NCI-H2107 treated with DMSO at 0.1 percent for 48 hours (cell line): Measurements from ENCODE around the gene NLRP6.
"Not testable (repeated sequence)": the region's sequence is repeated elsewhere in the genome, so short reads cannot be mapped to it uniquely, and the experiment has no call there.

Experiments used
- DNase-seq: peaks from one replicate; lab custom pipeline; 2025; ENCODE audit not compliant: unreplicated experiment; lab: John Stamatoyannopoulos, UW

The NLRP6 gene

DNA sequence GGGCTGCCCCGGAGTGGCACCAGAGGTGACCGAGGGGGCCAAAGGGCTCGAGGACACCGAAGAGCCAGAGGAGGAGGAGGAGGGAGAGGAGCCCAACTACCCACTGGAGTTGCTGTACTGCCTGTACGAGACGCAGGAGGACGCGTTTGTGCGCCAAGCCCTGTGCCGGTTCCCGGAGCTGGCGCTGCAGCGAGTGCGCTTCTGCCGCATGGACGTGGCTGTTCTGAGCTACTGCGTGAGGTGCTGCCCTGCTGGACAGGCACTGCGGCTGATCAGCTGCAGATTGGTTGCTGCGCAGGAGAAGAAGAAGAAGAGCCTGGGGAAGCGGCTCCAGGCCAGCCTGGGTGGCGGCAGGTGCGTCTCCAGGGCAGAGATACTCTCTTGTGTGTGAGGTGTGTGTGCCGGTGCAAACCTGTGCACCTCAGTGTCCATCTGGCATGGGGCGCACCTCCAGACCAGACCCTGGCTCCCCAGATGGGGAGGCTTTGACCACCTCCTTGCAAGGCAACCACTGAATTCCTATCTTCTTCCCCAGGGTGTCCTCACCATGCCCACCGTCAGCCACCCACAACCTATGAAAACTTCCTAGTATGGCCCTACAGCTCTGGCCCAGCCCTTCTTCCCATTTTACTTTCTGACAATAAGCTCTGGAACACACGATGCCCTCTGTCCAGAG lies 3.4 kb downstream of the NLRP6 start:
- no peak for DNase-seq

DNA sequence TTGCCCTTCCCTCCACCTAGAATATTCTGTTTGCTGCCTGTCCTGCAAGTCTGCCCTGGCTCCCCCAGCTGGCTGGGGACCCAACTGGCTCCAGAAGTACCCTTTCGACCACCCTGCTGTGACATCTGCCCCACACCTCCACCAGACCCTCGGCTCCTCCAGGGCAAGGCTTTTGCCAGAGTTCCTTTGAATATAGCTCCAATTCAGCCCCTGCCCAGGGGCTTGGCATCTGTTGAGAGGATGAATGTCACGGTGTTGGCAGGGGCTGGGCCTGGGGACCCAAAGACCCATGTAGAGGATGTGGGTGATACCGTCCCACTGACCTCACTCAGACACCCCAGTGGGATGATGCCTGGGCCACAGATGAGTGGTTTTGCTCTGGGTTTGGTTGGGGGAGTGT lies 4.0 kb downstream of the NLRP6 start:
- no peak for DNase-seq

DNA sequence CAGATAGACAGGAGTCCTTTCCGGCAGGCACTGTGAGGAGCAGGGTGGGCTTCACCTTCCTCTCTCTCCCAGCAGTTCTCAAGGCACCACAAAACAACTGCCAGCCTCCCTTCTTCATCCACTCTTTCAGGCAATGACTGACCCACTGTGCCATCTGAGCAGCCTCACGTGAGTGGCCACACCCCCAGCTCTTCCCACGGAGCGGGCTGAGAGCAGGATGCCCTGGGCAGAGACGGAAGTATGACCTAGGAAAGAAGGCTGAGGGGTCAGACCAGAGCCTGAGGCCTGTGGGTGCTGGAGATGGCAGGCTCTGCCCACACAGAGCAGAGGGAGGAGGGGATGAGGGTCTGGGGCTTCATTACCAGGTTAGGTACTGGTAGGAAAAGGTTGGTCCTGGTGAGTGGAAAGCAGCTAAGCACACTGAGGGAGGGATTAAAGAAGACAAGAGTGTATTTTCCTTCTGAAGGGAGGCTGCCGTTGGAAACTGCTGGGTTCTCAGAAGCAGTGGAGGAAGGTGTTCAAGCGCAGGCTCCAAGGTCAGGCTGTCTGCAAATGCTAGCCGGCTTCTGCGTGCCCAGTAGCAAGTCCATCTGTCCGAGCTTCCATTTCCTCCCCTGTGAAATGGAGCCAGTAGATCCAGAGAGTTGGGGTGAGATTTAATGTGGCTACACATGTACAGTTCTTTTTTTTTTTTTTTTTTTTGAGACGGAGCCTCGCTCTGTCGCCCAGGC lies 4.6 kb downstream of the NLRP6 start:
- DNase-seq, result no peak

DNA sequence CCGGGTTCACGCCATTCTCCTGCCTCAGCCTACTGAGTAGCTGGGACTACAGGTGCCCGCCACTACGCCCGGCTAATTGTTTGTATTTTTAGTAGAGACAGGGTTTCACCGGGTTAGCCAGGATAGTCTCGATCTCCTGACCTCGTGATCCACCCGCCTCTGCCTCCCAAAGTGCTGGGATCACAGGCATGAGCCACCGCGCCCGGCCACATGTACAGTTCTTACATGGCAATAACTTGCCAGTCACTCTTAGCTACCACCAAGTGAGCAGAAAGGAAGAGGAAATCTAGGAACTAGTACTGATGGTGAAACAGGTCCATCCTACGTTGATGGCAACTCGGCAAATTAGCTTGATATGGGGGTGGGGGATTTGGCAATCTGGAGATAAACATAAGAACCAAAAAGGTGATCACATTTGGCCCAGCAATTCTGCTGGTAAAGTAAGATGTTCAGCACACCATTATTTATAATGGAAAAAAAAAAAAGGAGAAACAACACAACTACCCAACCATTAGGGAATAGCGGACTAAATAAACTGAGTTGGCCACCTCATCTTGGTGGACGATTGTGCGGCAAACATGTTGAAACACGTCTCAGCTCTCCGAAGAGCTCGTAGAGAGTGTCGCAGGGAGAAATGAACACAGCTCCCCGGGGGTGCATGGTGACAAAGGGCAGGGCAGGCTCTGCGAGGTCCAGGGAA lies 5.3 kb downstream of the NLRP6 start:
- no peak for DNase-seq

DNA sequence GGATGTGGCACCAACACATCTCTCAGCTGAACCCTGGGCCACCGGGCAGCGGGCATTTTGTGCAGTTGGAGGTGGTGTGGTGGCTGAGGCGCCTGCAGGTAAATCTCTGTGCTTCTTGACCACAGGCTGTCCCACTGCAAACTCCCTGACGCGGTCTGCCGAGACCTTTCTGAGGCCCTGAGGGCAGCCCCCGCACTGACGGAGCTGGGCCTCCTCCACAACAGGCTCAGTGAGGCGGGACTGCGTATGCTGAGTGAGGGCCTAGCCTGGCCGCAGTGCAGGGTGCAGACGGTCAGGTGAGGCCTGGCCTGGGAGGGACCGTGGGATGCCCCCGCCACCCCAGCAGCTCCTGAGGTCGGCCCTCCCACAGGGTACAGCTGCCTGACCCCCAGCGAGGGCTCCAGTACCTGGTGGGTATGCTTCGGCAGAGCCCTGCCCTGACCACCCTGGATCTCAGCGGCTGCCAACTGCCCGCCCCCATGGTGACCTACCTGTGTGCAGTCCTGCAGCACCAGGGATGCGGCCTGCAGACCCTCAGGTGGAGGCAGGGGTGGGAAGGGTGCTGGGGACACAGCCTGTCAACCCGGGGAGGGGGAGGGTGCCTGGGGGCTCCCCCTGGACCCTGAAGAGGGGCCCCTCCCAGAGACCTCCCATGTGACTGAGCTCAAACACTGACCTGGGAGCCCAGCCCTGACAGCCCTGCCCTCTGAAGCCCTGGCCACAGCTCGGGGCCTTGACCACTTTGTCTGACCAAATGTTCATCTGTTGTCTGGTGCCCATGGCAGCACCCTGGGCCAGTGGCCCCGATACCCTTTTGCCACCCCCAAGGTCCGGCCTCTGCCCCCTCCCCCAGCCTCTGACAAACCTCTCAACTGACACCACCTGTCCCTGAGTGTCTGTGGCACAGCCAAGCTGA lies 6.2 kb downstream of the NLRP6 start:
- no peak for DNase-seq

DNA sequence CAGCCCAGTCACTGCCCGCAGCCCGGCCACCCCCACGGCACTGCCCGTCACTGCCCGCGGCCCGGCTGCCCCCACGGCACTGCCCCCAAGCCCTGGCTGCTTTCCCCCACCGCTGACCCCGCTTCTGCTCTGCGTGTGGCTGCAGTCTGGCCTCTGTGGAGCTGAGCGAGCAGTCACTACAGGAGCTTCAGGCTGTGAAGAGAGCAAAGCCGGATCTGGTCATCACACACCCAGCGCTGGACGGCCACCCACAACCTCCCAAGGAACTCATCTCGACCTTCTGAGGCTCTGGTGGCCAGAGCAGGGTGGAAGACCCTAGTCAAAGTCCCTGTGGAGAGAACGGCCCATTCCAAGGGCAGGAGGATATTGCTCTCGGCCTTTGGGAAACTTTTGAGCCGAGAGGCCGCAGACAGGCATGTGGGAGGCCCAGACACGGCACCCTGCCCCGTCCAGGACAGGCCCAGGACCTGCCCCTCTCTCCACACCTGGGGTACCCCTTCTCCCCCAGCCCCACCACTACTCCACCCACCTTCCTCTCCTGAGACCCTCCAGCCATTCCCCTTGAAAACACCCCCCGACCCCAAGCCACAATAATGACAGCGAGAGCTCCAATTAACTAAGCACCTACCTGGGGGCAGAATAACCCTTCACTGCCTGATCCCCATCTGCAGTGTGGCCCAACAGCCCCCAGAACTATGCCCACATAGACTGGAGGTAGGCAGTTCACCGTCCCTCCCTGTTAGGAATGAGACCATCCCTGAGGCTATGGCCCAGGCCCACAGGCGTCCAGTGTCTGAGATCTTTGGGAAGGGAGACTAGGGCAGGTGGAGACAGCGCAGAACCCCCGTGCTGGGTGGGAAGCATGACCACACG lies 7.0 kb downstream of the NLRP6 start:
- no peak for DNase-seq

DNA sequence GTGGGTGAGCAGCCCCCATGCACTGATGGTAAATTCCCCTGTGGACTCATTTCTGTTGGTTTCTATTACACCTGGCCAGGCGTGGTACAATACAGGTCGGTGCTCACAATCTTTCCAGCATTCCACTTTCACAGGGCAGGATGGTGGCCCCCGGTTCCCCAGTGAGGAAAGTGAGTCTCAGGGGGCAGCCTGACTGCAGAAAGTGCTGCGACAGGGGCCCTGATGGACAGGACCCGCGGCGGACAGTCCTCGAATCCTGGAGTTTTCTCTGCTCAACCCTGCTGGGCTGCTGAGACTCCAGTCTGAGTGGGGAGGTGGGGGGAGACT lies 7.7 kb downstream of the NLRP6 start:
- DNase-seq, result no peak

DNA sequence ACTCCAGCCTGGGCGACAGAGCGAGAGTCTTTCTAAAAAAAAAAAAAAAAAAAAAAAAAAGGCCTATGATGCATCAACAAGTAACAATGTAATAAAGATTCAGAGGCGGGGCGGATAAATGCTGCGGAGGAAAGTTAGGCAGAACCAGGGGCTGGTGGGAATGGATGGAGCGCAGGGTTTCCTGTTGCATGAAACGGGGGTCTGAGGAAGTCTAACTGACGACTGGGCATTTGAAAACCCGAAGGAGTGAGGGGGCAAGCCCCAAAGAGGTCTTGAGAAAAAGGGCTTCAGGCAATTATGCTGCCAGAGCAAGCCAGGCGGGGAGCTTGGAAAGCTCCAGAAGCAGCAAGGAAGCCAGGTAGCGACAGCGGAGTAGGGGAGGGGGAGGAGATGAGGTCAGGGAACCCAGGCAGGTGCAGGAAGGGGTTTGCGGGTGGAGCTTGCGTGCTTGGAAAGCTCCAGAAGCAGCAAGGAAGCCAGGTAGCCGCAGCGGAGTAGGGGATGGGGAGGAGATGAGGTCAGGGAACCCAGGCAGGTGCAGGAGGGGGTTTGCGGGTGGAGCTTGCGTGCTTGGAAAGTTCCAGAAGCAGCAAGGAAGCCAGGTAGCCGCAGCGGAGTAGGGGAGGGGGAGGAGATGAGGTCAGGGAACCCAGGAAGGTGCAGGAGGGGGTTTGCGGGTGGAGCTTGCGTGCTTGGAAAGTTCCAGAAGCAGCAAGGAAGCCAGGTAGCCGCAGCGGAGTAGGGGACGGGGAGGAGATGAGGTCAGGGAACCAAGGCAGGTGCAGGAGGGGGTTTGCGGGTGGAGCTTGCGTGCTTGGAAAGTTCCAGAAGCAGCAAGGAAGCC lies 9.0 kb downstream of the NLRP6 start:
- DNase-seq, result not testable (repeated sequence)

DNA sequence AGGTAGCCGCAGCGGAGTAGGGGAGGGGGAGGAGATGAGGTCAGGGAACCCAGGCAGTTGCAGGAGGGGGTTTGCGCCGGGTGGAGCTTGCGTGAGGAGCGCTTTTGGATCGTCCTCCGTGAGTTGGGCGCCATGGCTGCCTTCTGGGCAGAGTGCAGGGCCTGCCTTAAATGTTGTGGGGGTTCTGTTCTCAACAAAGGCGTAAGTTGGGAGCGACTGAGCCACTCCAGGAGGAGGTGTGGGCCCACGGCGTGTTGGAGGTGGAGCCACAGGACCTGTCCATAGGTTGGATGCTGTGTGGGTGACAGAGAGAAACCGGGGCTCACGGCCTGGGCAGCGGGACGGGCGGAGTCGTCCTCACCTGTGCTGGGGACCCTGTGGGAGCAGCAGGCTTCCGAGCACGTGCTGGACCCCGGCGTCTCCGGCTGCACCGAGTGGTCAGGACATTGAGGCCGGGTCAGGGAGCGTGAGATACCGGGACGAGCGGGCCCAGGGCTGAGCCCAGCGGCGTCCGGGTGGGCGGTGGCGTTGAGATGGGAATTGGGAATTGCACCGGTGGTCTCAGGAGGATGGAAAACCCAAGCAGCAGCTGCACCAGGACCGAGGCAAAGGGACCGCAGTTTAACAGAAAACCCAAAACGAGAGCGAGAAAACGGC lies 9.7 kb downstream of the NLRP6 start:
- no peak for DNase-seq

DNA sequence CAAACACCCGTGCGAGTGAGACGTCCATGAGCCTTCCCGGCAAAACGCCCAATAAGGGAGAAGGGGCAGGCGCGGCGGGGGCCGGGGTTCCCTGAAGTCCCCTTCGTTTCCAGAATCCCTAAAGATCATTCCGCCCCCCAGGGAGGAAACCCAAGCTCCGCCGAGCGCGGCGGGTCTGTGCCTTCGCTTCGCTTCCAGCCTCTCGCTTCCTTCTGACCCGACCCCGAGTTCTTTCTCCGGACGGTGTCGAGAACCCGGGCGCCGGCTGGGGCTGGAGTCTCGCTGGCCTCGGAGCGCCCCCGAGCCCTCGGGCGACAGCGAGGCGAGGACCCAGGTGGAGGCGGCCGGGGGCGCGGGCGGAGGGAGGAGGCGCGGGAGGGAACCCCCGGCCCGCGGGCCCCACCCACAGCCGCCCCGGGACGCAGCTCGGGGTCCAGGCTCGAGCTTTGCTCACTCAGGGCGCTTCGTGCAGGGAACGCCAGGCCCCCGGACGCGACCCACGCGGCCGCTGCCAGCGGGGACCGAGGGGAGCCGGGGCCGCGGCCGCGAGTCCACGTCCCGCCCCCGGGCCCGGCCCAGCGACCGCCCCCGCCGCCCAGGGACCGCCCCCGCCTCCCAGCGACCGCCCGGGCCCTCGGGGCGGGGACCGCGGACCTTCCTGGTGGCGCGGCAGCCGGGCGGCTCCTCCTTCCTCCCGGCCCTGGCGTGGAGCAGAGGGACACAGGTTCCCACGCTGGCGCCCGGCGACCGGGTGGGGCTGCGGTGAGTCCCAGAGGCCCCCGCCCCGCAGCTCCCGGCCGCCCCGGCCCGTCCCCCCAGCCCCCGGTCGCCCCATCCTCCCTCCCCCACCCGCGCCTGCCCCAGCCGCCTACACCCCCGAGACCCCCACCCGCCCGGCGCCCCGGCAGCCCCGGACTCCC lies 10.5 kb downstream of the NLRP6 start, which contains the start of gene PGGHG:
Gene PGGHG, plus strand, starts transcription at position 649 of the 920 bp plus-strand sequence. CDS start 691 bp downstream, outside the sequence.
- DNase-seq, result no peak

DNA sequence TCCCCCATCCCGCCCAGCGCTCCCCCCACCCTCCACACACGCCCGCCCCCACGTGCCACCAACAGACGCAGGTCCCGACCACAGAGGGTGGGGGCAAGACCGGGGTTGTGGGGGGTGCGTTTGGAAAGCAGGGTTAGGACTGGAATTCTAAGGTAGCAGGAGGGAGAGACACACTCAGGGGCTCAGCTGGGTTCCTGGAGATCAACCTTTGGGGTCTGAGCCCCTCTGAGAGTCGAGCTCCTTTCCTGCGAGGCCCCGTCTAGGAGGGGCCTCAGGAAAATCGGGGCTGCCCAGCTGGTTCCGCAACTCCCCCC lies 11.1 kb downstream of the NLRP6 start:
- DNase-seq, result no peak

DNA sequence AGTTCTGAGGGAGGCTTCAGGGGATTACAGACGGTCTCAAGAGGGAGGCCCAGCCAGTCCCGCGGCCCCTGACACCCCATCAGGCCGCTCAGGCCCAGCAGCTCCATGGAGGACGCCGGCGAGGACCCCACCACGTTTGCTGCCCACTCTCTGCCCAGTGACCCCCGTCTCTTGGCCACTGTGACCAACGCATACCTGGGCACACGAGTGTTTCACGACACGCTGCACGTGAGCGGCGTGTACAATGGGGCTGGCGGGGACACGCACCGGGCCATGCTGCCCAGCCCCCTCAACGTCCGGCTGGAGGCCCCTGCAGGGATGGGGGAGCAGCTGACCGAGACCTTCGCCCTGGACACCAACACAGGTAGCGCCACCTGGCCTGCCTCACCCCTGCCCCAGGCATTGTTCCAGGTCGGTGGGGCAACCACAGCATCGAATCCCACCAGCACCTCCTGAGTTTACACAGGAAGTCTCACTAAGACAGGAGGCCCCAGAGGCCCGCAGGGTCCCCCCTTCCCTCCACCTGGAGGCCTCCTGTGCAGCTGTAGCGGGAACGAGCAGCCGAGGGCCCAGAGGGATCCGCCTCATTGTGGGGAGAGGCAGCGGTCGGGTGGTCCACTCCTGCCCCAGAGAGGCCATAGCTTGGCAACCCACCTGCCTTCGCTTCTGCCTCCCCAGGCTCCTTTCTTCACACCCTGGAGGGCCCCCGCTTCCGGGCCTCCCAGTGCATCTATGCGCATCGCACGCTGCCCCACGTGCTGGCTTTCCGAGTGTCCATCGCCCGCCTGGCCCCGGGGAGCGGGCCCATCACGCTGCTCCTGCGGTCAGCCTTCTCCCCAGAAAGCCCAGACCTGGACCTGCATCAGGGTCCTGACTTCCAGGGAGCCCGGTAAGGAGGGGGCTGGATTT lies 11.8 kb downstream of the NLRP6 start:
- no peak for DNase-seq

DNA sequence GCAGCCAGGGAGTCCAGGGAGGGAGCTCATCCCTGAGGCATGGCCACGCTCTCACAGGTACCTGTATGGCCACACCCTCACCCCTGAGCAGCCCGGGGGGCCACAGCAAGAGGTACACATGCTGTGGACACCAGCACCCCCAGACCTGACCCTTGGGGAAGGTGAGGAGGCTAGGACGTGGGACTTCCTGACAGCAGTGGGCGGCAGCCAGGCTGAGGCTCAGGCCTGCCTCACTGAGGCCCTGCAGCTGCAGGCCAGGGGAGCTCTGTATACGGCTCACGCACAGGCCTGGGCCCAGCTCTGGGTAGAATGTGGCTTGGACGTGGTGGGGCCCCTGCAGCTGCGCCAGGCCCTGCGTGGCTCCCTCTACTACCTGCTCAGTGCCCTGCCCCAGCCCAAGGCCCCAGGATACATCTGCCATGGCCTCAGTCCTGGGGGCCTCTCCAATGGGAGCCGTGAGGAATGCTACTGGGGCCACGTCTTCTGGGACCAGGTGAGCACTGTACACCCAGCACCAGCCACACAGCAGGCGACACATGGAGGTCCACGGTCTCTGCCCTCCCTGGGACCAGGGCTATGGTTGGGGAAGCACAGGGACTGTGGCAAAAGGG lies 12.5 kb downstream of the NLRP6 start:
- DNase-seq, result no peak

DNA sequence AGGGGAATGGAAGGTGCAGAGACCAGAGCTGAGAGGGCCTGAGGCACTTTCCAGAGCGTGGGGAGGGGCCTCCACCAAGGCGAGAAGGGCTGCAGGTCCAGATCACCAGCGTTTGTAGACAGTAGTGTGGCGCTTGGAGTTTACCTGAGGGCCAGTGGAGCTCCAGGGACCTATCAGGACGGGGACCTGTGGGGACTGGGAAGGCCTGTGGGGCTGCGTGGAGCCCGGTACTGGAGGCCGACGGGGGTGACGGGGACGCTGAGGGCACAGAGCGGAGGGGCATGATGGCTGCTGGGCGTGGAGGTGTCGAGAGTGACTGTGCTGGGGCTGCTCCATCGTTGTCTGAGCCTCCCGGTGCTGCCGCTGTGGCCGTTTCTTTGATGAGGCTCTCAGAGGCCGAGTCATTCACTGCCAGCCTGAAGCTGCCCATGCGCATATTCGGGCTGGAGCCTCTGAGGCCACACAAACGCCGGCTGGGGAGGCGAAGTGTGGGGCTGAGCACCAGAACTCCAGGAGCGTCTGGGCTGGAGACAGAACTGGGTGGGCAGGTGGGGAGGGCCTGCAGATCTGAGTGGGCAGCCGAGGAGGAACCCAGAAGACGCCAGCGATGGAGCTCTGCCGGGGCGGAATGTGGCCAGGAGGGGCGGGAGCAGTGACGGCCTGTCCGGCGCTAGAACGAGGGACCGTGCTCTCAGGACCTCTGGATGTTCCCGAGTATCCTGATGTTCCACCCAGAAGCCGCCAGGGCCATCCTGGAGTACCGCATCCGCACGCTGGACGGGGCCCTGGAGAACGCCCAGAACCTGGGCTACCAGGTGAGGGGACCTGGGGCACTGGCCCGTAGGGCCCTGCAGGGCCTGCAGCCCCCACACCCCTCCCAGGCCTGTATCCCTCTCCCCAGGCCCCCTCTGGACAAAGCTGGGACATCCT lies 13.3 kb downstream of the NLRP6 start:
- no peak for DNase-seq
